Fibroblast of skin of right biceps (primary cell): ENCODE data around the gene TOPORS.

Source experiments
- DNase-seq: peaks from one replicate; pipeline ENCODE4 v3.0.0-alpha.2; 2013

Gene TOPORS

GRCh38 chr9:32501868-32502267 is 50.5 kb downstream of the TOPORS start:
- DNase-seq = no peak

GRCh38 chr9:32500768-32501167 is 51.6 kb downstream of the TOPORS start:
- no peak for DNase-seq

GRCh38 chr9:32497921-32498320 is 54.5 kb downstream of the TOPORS start:
- DNase-seq = no peak

- DNase-seq = no peak
These were observed 61.8 kb downstream of the TOPORS start for GRCh38 chr9:32490601-32491000.
